KMS-11 (cell line): Measurements from ENCODE around the gene RBM8A.
"Not testable (repeated sequence)": the region's sequence is repeated elsewhere in the genome, so short reads cannot be mapped to it uniquely, and the experiment has no call there.

Experiments used
- H2AFZ ChIP-seq: fragments of 200-600 bp; sonication (generic); 2 replicates; pipeline ENCODE4 v1.6.1; 2016; ENCODE audit warnings: antibody characterized with exemption, mixed run types, low read depth
- H3K27ac ChIP-seq: fragments of 200-600 bp; sonication (generic); 2 replicates; pipeline ENCODE4 v1.6.1; 2016; ENCODE audit warnings: mild to moderate bottlenecking, mixed run types
- H3K27me3 ChIP-seq: fragments of 200-600 bp; sonication (generic); 2 replicates; pipeline ENCODE4 v1.6.1; 2017; ENCODE audit warnings: mild to moderate bottlenecking, low read depth, mixed run types, moderate library complexity; ENCODE audit not compliant: insufficient read depth
- H3K36me3 ChIP-seq: fragments of 200-600 bp; sonication (generic); 2 replicates; pipeline ENCODE4 v1.6.1; 2017; ENCODE audit warnings: mild to moderate bottlenecking, mixed run types; ENCODE audit not compliant: insufficient read depth
- H3K4me1 ChIP-seq: fragments of 200-600 bp; sonication (generic); 2 replicates; pipeline ENCODE4 v1.6.1; 2016; ENCODE audit warnings: mild to moderate bottlenecking, low read depth, mixed run types; ENCODE audit not compliant: poor library complexity, severe bottlenecking
- H3K4me2 ChIP-seq: fragments of 200-600 bp; sonication (generic); 2 replicates; pipeline ENCODE4 v1.7.0; 2016; ENCODE audit warnings: mild to moderate bottlenecking, mixed run types
- H3K4me3 ChIP-seq: fragments of 200-600 bp; sonication (generic); IDR thresholded peaks from 2 replicates; pipeline ENCODE4 v1.6.1; 2017; ENCODE audit warnings: low read depth, low read length, mixed read lengths; ENCODE audit not compliant: insufficient read depth
- H3K79me2 ChIP-seq: fragments of 200-600 bp; sonication (generic); 2 replicates; pipeline ENCODE4 v1.6.1; 2016; ENCODE audit warnings: low read depth, mixed run types; ENCODE audit not compliant: insufficient read depth
- H3K9ac ChIP-seq: fragments of 200-600 bp; sonication (generic); 2 replicates; pipeline ENCODE4 v1.6.1; 2016; ENCODE audit warnings: mild to moderate bottlenecking, mixed run types
- H4K20me1 ChIP-seq: fragments of 200-600 bp; sonication (generic); 2 replicates; pipeline ENCODE4 v1.6.1; 2016; ENCODE audit warnings: mild to moderate bottlenecking, mixed run types; ENCODE audit not compliant: insufficient read depth
- CTCF ChIP-seq: fragments of 200-600 bp; sonication (generic); conservative IDR thresholded peaks from 2 replicates; pipeline ENCODE4 v1.6.1; 2017; ENCODE audit warnings: low read depth, mild to moderate bottlenecking, antibody characterized with exemption, low read length, moderate library complexity, mixed read lengths

RBM8A gene

DNA sequence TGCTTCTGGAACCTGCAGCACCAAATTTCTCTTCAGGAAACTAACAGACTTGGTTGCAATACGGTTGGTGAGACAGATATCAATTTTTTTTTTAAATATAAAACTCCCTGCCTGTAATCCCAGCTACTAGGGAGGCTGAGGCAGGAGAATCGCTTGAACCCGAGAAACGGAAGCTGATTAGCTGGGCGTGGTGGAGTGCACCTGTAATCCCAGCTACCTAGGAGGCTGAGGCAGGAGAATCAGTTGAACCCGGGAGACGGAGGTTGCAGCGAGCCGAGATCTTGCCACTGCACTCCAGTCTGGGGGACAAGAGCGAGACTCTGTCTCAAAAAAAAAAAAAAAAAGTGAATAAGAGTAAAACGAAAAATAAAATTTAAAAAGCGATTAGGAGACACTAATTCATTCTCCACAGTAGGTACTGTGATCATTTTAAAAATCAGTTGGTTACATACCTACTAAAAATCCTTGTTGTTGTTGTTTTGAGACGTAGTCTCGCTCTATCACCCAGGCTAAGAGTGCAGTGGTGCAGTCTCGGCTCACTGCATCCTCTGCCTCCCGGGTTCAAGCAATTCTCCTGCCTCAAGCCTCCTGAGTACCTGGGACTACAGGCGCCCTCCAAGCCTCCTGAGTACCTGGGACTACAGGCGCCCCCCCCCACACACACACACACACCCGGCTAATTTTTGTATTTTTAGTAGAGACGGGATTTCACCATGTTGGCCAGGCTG, 796 bp upstream of the RBM8A start:
- Histone ChIP-seq H3K4me2 (peak overlapping the region; percentile 89), H2AFZ (peak overlapping the region; percentile 73)

GRCh38 chr1:145926686-145927062, 610 bp downstream of the RBM8A start:
- H3K4me2 ChIP-seq, result peak overlapping the region; percentile 89
- peaks cover 28% of the 10 kb centered on the region for H3K79me2 ChIP-seq
- peak overlapping the region; percentile 73 for H2AFZ ChIP-seq
- H3K36me3 ChIP-seq, result peaks cover 7% of the 10 kb centered on the region; the same call in 1 of the 2 replicates
- no peaks in the 10 kb centered on the region for H3K27me3 ChIP-seq
- peak overlapping the region; percentile 80 for H3K9ac ChIP-seq
- peak overlapping the region; percentile 100 for H3K4me3 ChIP-seq
- no peak for TF ChIP-seq CTCF
- peaks cover 18% of the 10 kb centered on the region for H3K4me1 ChIP-seq
- H3K27ac ChIP-seq, result peak overlapping the region; percentile 75
- H4K20me1 ChIP-seq, result no peaks in the 10 kb centered on the region

More for the DNA sequence above, 796 bp upstream of the RBM8A start:
- Histone ChIP-seq H3K36me3 (peaks cover 7% of the 10 kb centered on the region; the same call in 1 of the 2 replicates), H3K79me2 (peaks cover 28% of the 10 kb centered on the region), H3K4me3 (peak overlapping the region; percentile 100), H3K27ac (peak overlapping the region; percentile 75), H3K9ac (peak overlapping the region; percentile 80), H3K27me3 (no peaks in the 10 kb centered on the region), H4K20me1 (no peaks in the 10 kb centered on the region), H3K4me1 (peaks cover 18% of the 10 kb centered on the region)
- TF ChIP-seq CTCF, result no peak

DNA sequence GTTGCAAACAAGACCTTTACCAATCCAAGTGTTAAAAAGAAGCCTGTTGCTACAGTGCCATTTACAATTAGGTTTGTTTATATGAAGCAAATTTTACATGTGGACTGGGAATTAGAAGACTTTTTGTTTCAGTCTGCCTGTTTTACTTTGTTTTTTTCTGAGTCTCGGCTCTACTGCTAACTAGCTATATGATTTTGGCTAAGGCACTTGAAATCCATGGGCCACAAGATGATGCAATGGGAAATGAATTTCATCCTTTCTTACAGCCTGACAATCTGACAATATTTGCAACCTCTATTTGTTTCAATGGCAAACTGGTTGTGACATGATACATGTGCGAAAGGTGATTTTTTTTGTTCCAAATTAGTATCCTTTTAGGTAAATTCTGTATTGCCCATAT, 5.0 kb downstream of the RBM8A start:
- H3K4me2 ChIP-seq, result no peak overlapping the region
- H4K20me1 ChIP-seq, result no peaks in the 10 kb centered on the region
- H3K4me1 ChIP-seq, result peaks cover 28% of the 10 kb centered on the region
- H3K36me3 ChIP-seq, result peaks cover 7% of the 10 kb centered on the region; the same call in 1 of the 2 replicates
- no peak for TF ChIP-seq CTCF
- H3K4me3 ChIP-seq, result no peak overlapping the region
- H3K27me3 ChIP-seq, result no peaks in the 10 kb centered on the region
- peaks cover 16% of the 10 kb centered on the region for H3K79me2 ChIP-seq
- no peak overlapping the region for H3K27ac ChIP-seq
- no peak overlapping the region for H3K9ac ChIP-seq
- no peak overlapping the region for H2AFZ ChIP-seq

- H2AFZ ChIP-seq, H3K9ac ChIP-seq, H3K27ac ChIP-seq, H3K36me3 ChIP-seq, H3K79me2 ChIP-seq, H3K4me3 ChIP-seq, H3K27me3 ChIP-seq, H4K20me1 ChIP-seq, H3K4me2 ChIP-seq: not testable (repeated sequence)
- peaks cover 24% of the 10 kb centered on the region for H3K4me1 ChIP-seq
Observed at GRCh38 chr1:145920297-145920696, 7.0 kb downstream of the RBM8A start.
